Glutamatergic neuron (in vitro differentiated cells): ENCODE measurements around the gene SAMD1. TPM values are rescaled to one million over a fixed set of nuclear protein-coding genes. Genes with fewer than 3 reads are reported as not detected.

ENCODE experiments used
- DNase-seq: peaks from one replicate; pipeline ENCODE4 v3.0.0; 2022
- H3K27ac Mint-ChIP-seq: one replicate; pipeline ENCODE4 v1.8.0; 2020; ENCODE audit warnings: mild to moderate bottlenecking, mixed read lengths, inconsistent platforms; ENCODE audit not compliant: unreplicated experiment
- H3K27me3 Mint-ChIP-seq: one replicate; pipeline ENCODE4 v1.8.0; 2020; ENCODE audit warnings: mild to moderate bottlenecking, moderate library complexity, mixed read lengths, inconsistent platforms; ENCODE audit not compliant: unreplicated experiment
- H3K36me3 Mint-ChIP-seq: one replicate; pipeline ENCODE4 v1.8.0; 2020; ENCODE audit warnings: mild to moderate bottlenecking, mixed read lengths, inconsistent platforms; ENCODE audit not compliant: unreplicated experiment
- H3K4me1 Mint-ChIP-seq: one replicate; pipeline ENCODE4 v1.8.0; 2020; ENCODE audit warnings: mild to moderate bottlenecking, low read depth, mixed read lengths, inconsistent platforms; ENCODE audit not compliant: unreplicated experiment
- H3K4me3 Mint-ChIP-seq: one replicate; pipeline ENCODE4 v1.8.0; 2020; ENCODE audit warnings: mild to moderate bottlenecking, mixed read lengths, inconsistent platforms; ENCODE audit not compliant: unreplicated experiment
- H3K9me3 Mint-ChIP-seq: one replicate; pipeline ENCODE4 v1.8.0; 2020; ENCODE audit warnings: mild to moderate bottlenecking, moderate library complexity, mixed read lengths, inconsistent platforms; ENCODE audit not compliant: unreplicated experiment
- CTCF ChIP-seq: fragments of 200-600 bp; sonication (generic); IDR thresholded peaks from one replicate; pipeline ENCODE4 v1.5.0; 2021; ENCODE audit not compliant: partially characterized antibody, unreplicated experiment
- total RNA-seq: library from RNA; stranded (reverse); fragmentation: NEBNext Ultra II Directional; extraction: Animal tissue kit (Norgen Biotek cat#: 25700); gene quantifications from one replicate; pipeline ENCODE4 v1.2.1, GENCODE V29; 2021; ENCODE audit not compliant: unreplicated experiment

SAMD1 gene
- total RNA-seq, 1 donor from 2014 or later = 52.0 TPM

GRCh38 chr19:14110650-14111049 is 20.1 kb upstream of the SAMD1 start:
- Mint-ChIP-seq H3K4me1 (peaks cover 10% of the 10 kb centered on the region), H3K27ac (no peak overlapping the region), H3K9me3 (no peaks in the 10 kb centered on the region), H3K27me3 (no peaks in the 10 kb centered on the region), H3K4me3 (no peak overlapping the region), H3K36me3 (no peaks in the 10 kb centered on the region)
- DNase-seq = no peak
- no peak for TF ChIP-seq CTCF

- peaks cover 5% of the 10 kb centered on the region for H3K4me1 Mint-ChIP-seq
- TF ChIP-seq CTCF = no peak
- DNase-seq = no peak
- H3K27me3 Mint-ChIP-seq = no peaks in the 10 kb centered on the region
- no peaks in the 10 kb centered on the region for H3K36me3 Mint-ChIP-seq
- H3K4me3 Mint-ChIP-seq = no peak overlapping the region
- H3K9me3 Mint-ChIP-seq = no peaks in the 10 kb centered on the region
- no peak overlapping the region for H3K27ac Mint-ChIP-seq
Measured at GRCh38 chr19:14107581-14108461, 17.3 kb upstream of the SAMD1 start.

- DNase-seq = no peak
- Mint-ChIP-seq H3K4me1 (peaks cover 3% of the 10 kb centered on the region), H3K9me3 (no peaks in the 10 kb centered on the region), H3K4me3 (no peak overlapping the region), H3K36me3 (no peaks in the 10 kb centered on the region), H3K27me3 (no peaks in the 10 kb centered on the region), H3K27ac (no peak overlapping the region)
- TF ChIP-seq CTCF = no peak
Measured at GRCh38 chr19:14106840-14107239, 16.3 kb upstream of the SAMD1 start.

- no peak for TF ChIP-seq CTCF
- Mint-ChIP-seq H3K4me1 (peaks cover 3% of the 10 kb centered on the region), H3K9me3 (no peaks in the 10 kb centered on the region), H3K27me3 (no peaks in the 10 kb centered on the region), H3K36me3 (no peaks in the 10 kb centered on the region), H3K4me3 (no peak overlapping the region), H3K27ac (no peak overlapping the region)
- DNase-seq = no peak
Measured at GRCh38 chr19:14105680-14106079, 15.1 kb upstream of the SAMD1 start.

GRCh38 chr19:14103310-14103709 is 12.8 kb upstream of the SAMD1 start:
- no peak for DNase-seq
- no peaks in the 10 kb centered on the region for H3K36me3 Mint-ChIP-seq
- no peak for TF ChIP-seq CTCF
- no peaks in the 10 kb centered on the region for H3K9me3 Mint-ChIP-seq
- H3K27me3 Mint-ChIP-seq = no peaks in the 10 kb centered on the region
- H3K4me1 Mint-ChIP-seq = peaks cover 3% of the 10 kb centered on the region
- H3K4me3 Mint-ChIP-seq = no peak overlapping the region
- no peak overlapping the region for H3K27ac Mint-ChIP-seq
